PC-9 (cell line): ENCODE results near the gene PRKAR1A.

Experiments
- CTCF ChIP-seq: fragments of 200-600 bp; sonication (generic); conservative IDR thresholded peaks from 2 replicates; pipeline ENCODE4 v1.6.1; 2017; ENCODE audit warnings: mixed run types, antibody characterized with exemption, mild to moderate bottlenecking, moderate library complexity
- EZH2 ChIP-seq: fragments of 200-600 bp; sonication (generic); IDR thresholded peaks from 2 replicates; pipeline ENCODE4 v1.8.0; 2017; ENCODE audit warnings: antibody characterized with exemption, low read depth

GRCh38 chr17:68585643-68586042 lies 73.4 kb downstream of the PRKAR1A start:
- no peak for TF ChIP-seq CTCF
- no peak for TF ChIP-seq EZH2
